ENCODE data around the gene SUSD1.

The SUSD1 gene

GRCh38 chr9:112084334-112084733, 90.8 kb downstream of the SUSD1 start:
- H3K4me3 ChIP-seq (ENCODE audit: low read length), result no peak overlapping the region
- TF ChIP-seq CTCF (IDR thresholded peaks at IDR 0.05; ENCODE audit: insufficient read depth, low read depth, low read length, missing control alignments), result no peak
- no peak for DNase-seq (ENCODE audit: low read depth)

DNA sequence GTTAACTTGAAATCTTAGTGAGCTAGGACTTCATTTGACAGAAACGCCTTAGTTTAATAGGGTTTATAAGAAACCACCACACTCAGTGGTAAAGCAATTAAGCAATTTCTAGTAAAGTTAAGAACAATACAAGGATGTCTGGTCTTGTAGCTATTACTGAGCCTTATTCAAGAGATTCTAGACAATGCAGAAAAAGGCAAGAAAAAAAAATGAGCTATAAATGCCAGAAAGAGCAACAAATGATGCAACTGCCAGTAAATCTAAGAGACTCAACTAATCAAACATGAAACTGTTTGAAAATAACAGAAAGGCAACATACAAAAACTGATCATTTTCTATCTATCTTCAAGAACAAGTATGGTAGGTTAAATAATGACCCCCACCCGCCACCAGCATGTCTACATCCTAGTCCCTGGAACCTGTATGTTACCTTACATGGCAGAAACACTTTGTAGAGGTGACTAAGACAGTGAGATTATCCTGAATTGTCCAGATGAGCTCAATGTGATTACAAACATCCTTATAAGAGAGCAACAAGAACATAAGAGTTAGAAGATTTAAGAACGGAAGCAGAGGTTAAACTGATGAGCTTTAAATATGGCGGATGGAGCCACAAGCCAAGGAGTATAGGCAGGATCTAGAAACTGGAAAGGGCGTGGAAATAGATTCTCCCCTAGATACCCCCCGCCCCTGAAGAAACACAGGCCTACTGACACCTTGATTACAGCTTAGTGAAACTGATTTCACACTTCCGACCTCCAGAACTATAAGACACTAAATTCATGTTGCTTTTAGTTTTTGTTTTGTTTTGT, 93.0 kb downstream of the SUSD1 start:
- H3K4me3 ChIP-seq (ENCODE audit: low read length), result no peak overlapping the region
- no peak for DNase-seq (ENCODE audit: low read depth)
- no peak for TF ChIP-seq CTCF (IDR thresholded peaks at IDR 0.05; ENCODE audit: insufficient read depth, low read depth, low read length, missing control alignments)

GRCh38 chr9:112080831-112081542, 94.1 kb downstream of the SUSD1 start:
- DNase-seq (ENCODE audit: low read depth), result peak; percentile 90
- H3K4me3 ChIP-seq (ENCODE audit: low read length), result no peak overlapping the region

GRCh38 chr9:112078432-112078831, 96.7 kb downstream of the SUSD1 start:
- DNase-seq (ENCODE audit: low read depth), result no peak
- TF ChIP-seq CTCF (IDR thresholded peaks at IDR 0.05; ENCODE audit: insufficient read depth, low read depth, low read length, missing control alignments), result no peak
- H3K4me3 ChIP-seq (ENCODE audit: low read length), result no peak overlapping the region

More at GRCh38 chr9:112080831-112081542, 94.1 kb downstream of the SUSD1 start:
- no peak for TF ChIP-seq CTCF (IDR thresholded peaks at IDR 0.05; ENCODE audit: insufficient read depth, low read depth, low read length, missing control alignments)

DNA sequence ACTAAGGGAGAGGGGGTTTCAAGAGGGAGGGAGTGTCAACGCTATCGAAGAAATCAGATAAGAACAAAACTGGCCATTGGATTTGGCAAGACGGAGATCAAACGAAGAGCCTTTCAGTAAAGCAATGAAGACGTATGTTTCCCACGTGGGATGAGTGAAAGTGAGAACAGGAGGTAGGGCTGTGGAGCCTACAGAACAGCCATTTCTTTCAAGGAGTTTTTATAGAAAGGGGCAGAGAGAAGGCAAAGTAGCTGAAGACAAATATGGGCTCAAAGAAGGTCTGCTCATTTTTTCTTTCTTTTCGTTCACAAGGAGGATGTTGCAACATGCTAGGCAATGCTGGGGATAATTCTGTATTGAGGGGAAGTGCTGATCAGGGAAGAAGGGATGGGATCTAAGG, 98.3 kb downstream of the SUSD1 start:
- no peak for DNase-seq (ENCODE audit: low read depth)
- H3K4me3 ChIP-seq (ENCODE audit: low read length), result no peak overlapping the region
- no peak for TF ChIP-seq CTCF (IDR thresholded peaks at IDR 0.05; ENCODE audit: insufficient read depth, low read depth, low read length, missing control alignments)

GRCh38 chr9:112075009-112075378, 100.1 kb downstream of the SUSD1 start:
- no peak for TF ChIP-seq CTCF (IDR thresholded peaks at IDR 0.05; ENCODE audit: insufficient read depth, low read depth, low read length, missing control alignments)
- DNase-seq (ENCODE audit: low read depth), result no peak
- H3K4me3 ChIP-seq (ENCODE audit: low read length), result no peak overlapping the region

Data from epithelial cell of esophagus (primary cell).